Measurements from ENCODE around the gene EIF4B. TPM values are rescaled to one million over a fixed set of nuclear protein-coding genes. Genes with fewer than 3 reads are reported as not detected.
A peak's percentile ranks its signal among the peaks of the same experiment; 100 is the strongest.

Gene EIF4B
- total and polyA plus RNA-seq, 7 donors: 136 to 575 (median 475) TPM

- Histone ChIP-seq H3K9me3 (no peaks in the 10 kb centered on the region), H3K4me1 (no peaks in the 10 kb centered on the region), H3K4me3 (no peak overlapping the region), H3K27me3 (no peaks in the 10 kb centered on the region), H3K36me3 (no peaks in the 10 kb centered on the region), H3K27ac (no peak overlapping the region)
- 85 to 93% methylated on average over 6 of the region's 6 CpGs for WGBS, 2 donors
- no peak for TF ChIP-seq EP300 (IDR thresholded peaks at IDR 0.05)
- TF ChIP-seq POLR2A (IDR thresholded peaks at IDR 0.05): no peak
- no peak for TF ChIP-seq CTCF (IDR thresholded peaks at IDR 0.05)
- no peak for TF ChIP-seq POLR2AphosphoS5 (IDR thresholded peaks at IDR 0.05)
- intact Hi-C loops (cut with DNase I): no loop called here
- peak; percentile 33 for DNase-seq
These were observed 83.8 kb downstream of the EIF4B start for GRCh38 chr12:53090105-53090504.

GRCh38 chr12:53090554-53090953, 84.3 kb downstream of the EIF4B start:
- TF ChIP-seq CTCF (IDR thresholded peaks at IDR 0.05) (no peak), EP300 (IDR thresholded peaks at IDR 0.05) (no peak), POLR2A (IDR thresholded peaks at IDR 0.05) (no peak), POLR2AphosphoS5 (IDR thresholded peaks at IDR 0.05) (no peak)
- 57 to 63% methylated on average over 2 of the region's 2 CpGs for WGBS, 2 donors
- intact Hi-C loops (cut with DNase I): no loop called here

DNA sequence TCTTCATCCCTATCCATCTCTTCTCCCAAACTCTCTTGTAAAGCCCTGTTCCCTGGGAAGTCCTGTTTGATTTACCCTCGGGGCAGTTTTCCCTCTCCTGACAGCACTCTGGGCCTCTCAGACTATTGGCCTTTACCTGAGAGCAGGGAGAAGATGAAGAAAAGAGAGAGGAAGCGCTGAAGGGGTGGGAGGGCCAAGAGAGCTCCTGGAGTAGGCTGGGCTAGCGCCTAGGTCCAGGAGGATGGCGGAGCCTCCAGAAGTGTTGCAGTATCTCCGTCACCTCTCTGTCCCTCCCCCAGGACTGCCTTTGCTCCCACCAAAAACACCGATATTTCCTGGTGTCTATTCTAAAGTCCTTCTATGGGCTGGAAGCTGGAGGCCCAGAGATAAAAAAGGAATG, 85.5 kb downstream of the EIF4B start:
- intact Hi-C loops (cut with DNase I): no loop called here
- H3K4me1 ChIP-seq: peaks cover 0 to 4% (median 2%) of the 10 kb centered on the region in 4 donors
- H3K36me3 ChIP-seq: no peaks in the 10 kb centered on the region
- H3K27me3 ChIP-seq: no peaks in the 10 kb centered on the region
- DNase-seq: peak; percentile 34
- no peak for TF ChIP-seq POLR2A (IDR thresholded peaks at IDR 0.05)
- no peak for TF ChIP-seq POLR2AphosphoS5 (IDR thresholded peaks at IDR 0.05)
- no peak for TF ChIP-seq EP300 (IDR thresholded peaks at IDR 0.05)
- WGBS, 2 donors: 82 to 86% methylated on average over 6 of the region's 6 CpGs
- no peak overlapping the region for H3K27ac ChIP-seq
- H3K4me3 ChIP-seq: no peak overlapping the region
- H3K9me3 ChIP-seq: no peaks in the 10 kb centered on the region

More at GRCh38 chr12:53090554-53090953, 84.3 kb downstream of the EIF4B start:
- Histone ChIP-seq H3K27me3 (no peaks in the 10 kb centered on the region), H3K36me3 (no peaks in the 10 kb centered on the region), H3K27ac (no peak overlapping the region), H3K9me3 (no peaks in the 10 kb centered on the region), H3K4me3 (no peak overlapping the region), H3K4me1 (no peaks in the 10 kb centered on the region)
- DNase-seq: no peak

Small RNA genes lying within 50 kb of the gene (small RNA-seq; reads per million reads assigned to genes)
- 0 reads per million in 3 donors for gene MIR6757

Other genes with a start within 250 kb of the EIF4B start
- gene KRT76, start 229.1 kb upstream of the EIF4B start, total RNA-seq: not detected
- gene KRT76, start 229.1 kb upstream of the EIF4B start, polyA plus RNA-seq: not detected
- gene KRT3, start 210.3 kb upstream of the EIF4B start, total RNA-seq: not detected
- gene KRT3, start 210.3 kb upstream of the EIF4B start, polyA plus RNA-seq: not detected
- gene KRT4, start 192.3 kb upstream of the EIF4B start, total RNA-seq: not detected
- gene KRT4, start 192.3 kb upstream of the EIF4B start, polyA plus RNA-seq: 10 to 100 TPM in 1 of 3 donors, under 1 TPM in 1, not detected in 1; 0.86 to 18.6 TPM
- not detected for gene KRT79, start 172.1 kb upstream of the EIF4B start, total RNA-seq
- gene KRT79, start 172.1 kb upstream of the EIF4B start, polyA plus RNA-seq: under 1 TPM in 1 of 3 donors, not detected in 2; 0.16 TPM
- not detected for gene KRT78, start 157.5 kb upstream of the EIF4B start, total RNA-seq
- gene KRT78, start 157.5 kb upstream of the EIF4B start, polyA plus RNA-seq: 1 to 10 TPM in 1 of 3 donors, under 1 TPM in 1, not detected in 1; 0.20 to 5.4 TPM
- gene KRT8, start 101.4 kb upstream of the EIF4B start, total RNA-seq: 10 to 100 TPM; 20.6 to 63.1 (median 35.5) TPM
- 1,000 to 10,000 TPM; 3,181 to 3,526 (median 3,402) TPM for gene KRT8, start 101.4 kb upstream of the EIF4B start, polyA plus RNA-seq
- gene KRT18, start 57.3 kb upstream of the EIF4B start, total RNA-seq: 1 to 10 TPM; 1.5 to 3.9 (median 2.5) TPM
- 100 to 1,000 TPM; 596 to 847 (median 800) TPM for gene KRT18, start 57.3 kb upstream of the EIF4B start, polyA plus RNA-seq
- gene TNS2, start 43.6 kb downstream of the EIF4B start, total RNA-seq: 100 to 1,000 TPM; 109 to 117 (median 113) TPM
- 10 to 100 TPM; 12.5 to 60.1 (median 47.4) TPM for gene TNS2, start 43.6 kb downstream of the EIF4B start, polyA plus RNA-seq
- 10 to 100 TPM; 31.9 to 41.4 (median 35.7) TPM for gene SPRYD3, start 72.9 kb downstream of the EIF4B start, total RNA-seq
- 10 to 100 TPM; 20.1 to 33.4 (median 27.0) TPM for gene SPRYD3, start 72.9 kb downstream of the EIF4B start, polyA plus RNA-seq
- gene IGFBP6, start 91.2 kb downstream of the EIF4B start, total RNA-seq: 100 to 1,000 TPM; 127 to 444 (median 384) TPM
- 100 to 1,000 TPM in 1 of 3 donors, 10 to 100 TPM in 1, 1 to 10 TPM in 1; 3.0 to 133 (median 35.9) TPM for gene IGFBP6, start 91.2 kb downstream of the EIF4B start, polyA plus RNA-seq
- gene SOAT2, start 97.0 kb downstream of the EIF4B start, total RNA-seq: under 1 TPM in 2 of 4 donors, not detected in 2; 0.41 to 0.55 TPM
- gene SOAT2, start 97.0 kb downstream of the EIF4B start, polyA plus RNA-seq: under 1 TPM in 1 of 3 donors, not detected in 2; 0.09 TPM
- gene ZNF740, start 174.3 kb downstream of the EIF4B start, total RNA-seq: 10 to 100 TPM; 10.3 to 16.6 (median 15.8) TPM
- gene ZNF740, start 174.3 kb downstream of the EIF4B start, polyA plus RNA-seq: 10 to 100 TPM in 1 of 3 donors, 1 to 10 TPM in 2; 2.3 to 12.0 (median 2.4) TPM
- gene CSAD, start 174.5 kb downstream of the EIF4B start, total RNA-seq: 10 to 100 TPM; 18.6 to 51.0 (median 26.0) TPM
- gene CSAD, start 174.5 kb downstream of the EIF4B start, polyA plus RNA-seq: 10 to 100 TPM in 1 of 3 donors, 1 to 10 TPM in 2; 1.2 to 25.8 (median 1.8) TPM
- gene ITGB7, start 200.8 kb downstream of the EIF4B start, total RNA-seq: 1 to 10 TPM in 3 of 4 donors, under 1 TPM in 1; 0.95 to 2.9 (median 1.3) TPM
- 10 to 100 TPM in 2 of 3 donors, 1 to 10 TPM in 1; 3.6 to 19.9 (median 13.5) TPM for gene ITGB7, start 200.8 kb downstream of the EIF4B start, polyA plus RNA-seq
- gene RARG, start 225.8 kb downstream of the EIF4B start, total RNA-seq: 10 to 100 TPM in 3 of 4 donors, 1 to 10 TPM in 1; 9.9 to 17.2 (median 15.4) TPM
- gene RARG, start 225.8 kb downstream of the EIF4B start, polyA plus RNA-seq: 10 to 100 TPM in 1 of 3 donors, 1 to 10 TPM in 2; 3.2 to 10.3 (median 6.0) TPM